HepG2 (cell line): Measurements from ENCODE around the gene EIF5B. TPM values are rescaled to one million over a fixed set of nuclear protein-coding genes. Genes with fewer than 3 reads are reported as not detected.

Experiments used
- ATAC-seq: fragments of 200-7000 bp; cut with Tn5 transposase; 3 replicates; pipeline ENCODE4 v1.9.1; 2020; ENCODE audit warnings: mild to moderate bottlenecking, moderate library complexity
- BruUV-seq: library from RNA; stranded (reverse); fragments of 400-500 nt; replicated peaks from 2 replicates; lab custom pipeline; 2021; lab: Mats Ljungman, UMichigan
- CTCF ChIA-PET: fragments of 300-600 bp; formaldehyde crosslinking; extraction: SDS; loops from one replicate; lab custom pipeline; 2021; ENCODE audit warnings: low total read pairs, inconsistent platforms, low intra/inter-chr PET ratio; lab: Yijun Ruan, JAX
- POLR2A ChIA-PET: fragments of 350-600 bp; sonication (Branson Sonifier 250); formaldehyde crosslinking; loops from one replicate; lab custom pipeline; 2020; ENCODE audit warnings: antibody characterized with exemption, inconsistent platforms; lab: Yijun Ruan, JAX
- DNase-seq: peaks from one replicate; pipeline ENCODE4 v3.0.0-alpha.2; 2015; ENCODE audit warnings: low spot score
- FAIRE-seq: peaks from 3 replicates; lab custom pipeline; 2011; peaks lifted over from hg19 to GRCh38; lab: Jason Lieb, UNC
- H2AFZ ChIP-seq: one replicate; pipeline ENCODE4 v1.6.1; 2011; ENCODE audit warnings: low read length, inconsistent platforms
- H3K27ac ChIP-seq: fragments of 300-600 bp; 3 replicates; pipeline ENCODE4 v1.8.0; 2011; ENCODE audit warnings: mixed run types, mild to moderate bottlenecking, mixed read lengths, low read length, inconsistent platforms; ENCODE audit not compliant: insufficient read depth; ENCODE audit errors: extremely low read length
- H3K27me3 ChIP-seq, 2 experiments: fragments of 200-600 bp in 1 of 2; 2 replicates in 1 of 2; 3 replicates in 1 of 2; pipeline versions ENCODE4 v1.6.0 to v1.8.0; 2011; ENCODE audit warnings: low read length in 2 of 2, mild to moderate bottlenecking in 2 of 2, moderate library complexity in 2 of 2, inconsistent platforms in 1 of 2; ENCODE audit not compliant: insufficient read depth in 2 of 2, control insufficient read depth in 1 of 2
- H3K36me3 ChIP-seq, 2 experiments: fragments of 200-600 bp in 1 of 2; replicated peaks in 1 of 2; 2 replicates in 1 of 2; 3 replicates in 1 of 2; pipeline versions ENCODE4 v1.5.1 to v1.8.0; 2011; ENCODE audit warnings: low read length in 2 of 2, inconsistent platforms in 1 of 2; ENCODE audit not compliant: insufficient read depth in 2 of 2, control insufficient read depth in 1 of 2
- H3K4me1 ChIP-seq: 2 replicates; pipeline ENCODE4 v1.5.1; 2012; ENCODE audit warnings: low read length, inconsistent platforms; ENCODE audit not compliant: insufficient read depth
- H3K4me2 ChIP-seq: 2 replicates; pipeline ENCODE4 v1.6.0; 2011; ENCODE audit warnings: low read depth, low read length, inconsistent platforms
- H3K4me3 ChIP-seq, 3 experiments: fragments of 200-600 bp in 1 of 3; sonication (generic), shearing (Covaris generic) in 1 of 3; replicated peaks in 1 of 3; 2 replicates each; pipeline ENCODE4 v1.5.1; 2011 to 2016; ENCODE audit warnings: low read length in 3 of 3, inconsistent platforms in 2 of 3, low read depth in 2 of 3, mild to moderate bottlenecking in 2 of 3, control low read depth in 1 of 3, mixed read lengths in 1 of 3; ENCODE audit not compliant: insufficient read depth in 1 of 3
- H3K79me2 ChIP-seq: one replicate; pipeline ENCODE4 v1.6.1; 2011; ENCODE audit warnings: low read length, inconsistent platforms; ENCODE audit not compliant: insufficient read depth
- H3K9ac ChIP-seq: 2 replicates; pipeline ENCODE4 v1.6.0; 2011; ENCODE audit warnings: mild to moderate bottlenecking, low read depth, low read length, inconsistent platforms; ENCODE audit not compliant: insufficient read depth
- H3K9me3 ChIP-seq: 2 replicates; pipeline ENCODE4 v1.5.1; 2012; ENCODE audit warnings: mild to moderate bottlenecking, low read length
- H4K20me1 ChIP-seq: 2 replicates; pipeline ENCODE4 v1.6.0; 2011; ENCODE audit warnings: inconsistent platforms, mild to moderate bottlenecking, low read length, moderate library complexity; ENCODE audit not compliant: insufficient read depth
- ARNT2 ChIP-seq: sonication (generic); formaldehyde crosslinking; IDR thresholded peaks from 2 replicates; pipeline ENCODE4 v1.8.0; 2022; ENCODE audit warnings: mild to moderate bottlenecking, low read depth, missing genetic modification reagents, moderate library complexity
- ATAD3A ChIP-seq: sonication (generic); formaldehyde crosslinking; IDR thresholded peaks from 2 replicates; pipeline ENCODE4 v1.4.0; 2020; ENCODE audit warnings: missing genetic modification reagents
- DMAP1 ChIP-seq: IDR thresholded peaks from 2 replicates; pipeline ENCODE4 v1.6.1; 2016
- ERF ChIP-seq: IDR thresholded peaks from 2 replicates; pipeline ENCODE4 v1.6.1; 2018; ENCODE audit warnings: missing biosample characterization, missing genetic modification reagents
- GABPA ChIP-seq, 2 experiments: IDR thresholded peaks; 2 replicates each; pipeline ENCODE4 v1.6.1; 2011 to 2016; ENCODE audit warnings: low read depth in 2 of 2, low read length in 1 of 2, missing biosample characterization in 1 of 2, missing genetic modification characterization in 1 of 2
- HDAC2 ChIP-seq: sonication (generic); formaldehyde crosslinking; IDR thresholded peaks from 2 replicates; pipeline ENCODE4 v1.4.0; 2020; ENCODE audit warnings: missing genetic modification reagents
- IRX3 ChIP-seq: sonication (generic); formaldehyde crosslinking; IDR thresholded peaks from 2 replicates; pipeline ENCODE4 v1.8.1; 2023; ENCODE audit warnings: mild to moderate bottlenecking, low read depth, missing genetic modification reagents, borderline replicate concordance
- NFAT5 ChIP-seq: sonication (generic); formaldehyde crosslinking; IDR thresholded peaks from 2 replicates; pipeline ENCODE4 v1.4.0; 2020; ENCODE audit warnings: missing genetic modification reagents
- NFE2L2 ChIP-seq: fragments of 150-350 bp; IDR thresholded peaks from 2 replicates; pipeline ENCODE4 v1.6.1; 2014; ENCODE audit warnings: low read length
- RBFOX2 ChIP-seq: fragments of 200-400 bp; formaldehyde crosslinking; IDR thresholded peaks from 2 replicates; pipeline ENCODE4 v1.6.1; 2017; ENCODE audit warnings: low read depth, mild to moderate bottlenecking, low read length
- SMYD3 ChIP-seq: sonication (generic); formaldehyde crosslinking; IDR thresholded peaks from 2 replicates; pipeline ENCODE4 v1.8.1; 2023; ENCODE audit warnings: mild to moderate bottlenecking, missing genetic modification reagents
- SNRNP70 ChIP-seq: fragments of 200-400 bp; formaldehyde crosslinking; IDR thresholded peaks from 2 replicates; pipeline ENCODE4 v1.6.1; 2017; ENCODE audit warnings: mild to moderate bottlenecking, low read depth, low read length, moderate library complexity
- TARDBP ChIP-seq: sonication (generic); formaldehyde crosslinking; IDR thresholded peaks from 2 replicates; pipeline ENCODE4 v1.8.0; 2022; ENCODE audit warnings: mild to moderate bottlenecking, missing genetic modification reagents
- U2AF2 ChIP-seq: fragments of 200-400 bp; formaldehyde crosslinking; IDR thresholded peaks from 2 replicates; pipeline ENCODE4 v1.6.1; 2017; ENCODE audit warnings: low read depth, mild to moderate bottlenecking, low read length
- ZNF10 ChIP-seq: sonication (generic); formaldehyde crosslinking; IDR thresholded peaks from 2 replicates; pipeline ENCODE4 v1.4.0; 2020; ENCODE audit warnings: mild to moderate bottlenecking, low read depth, missing genetic modification reagents, borderline replicate concordance
- ZNF124 ChIP-seq: sonication (generic); formaldehyde crosslinking; IDR thresholded peaks from 2 replicates; pipeline ENCODE4 v1.4.0; 2020; ENCODE audit warnings: missing genetic modification reagents
- ZNF460 ChIP-seq: sonication (generic); formaldehyde crosslinking; IDR thresholded peaks from 2 replicates; pipeline ENCODE4 v1.5.1; 2020; ENCODE audit warnings: missing genetic modification reagents, mild to moderate bottlenecking, borderline replicate concordance
- ZNF670 ChIP-seq: sonication (generic); formaldehyde crosslinking; IDR thresholded peaks from 2 replicates; pipeline ENCODE4 v1.8.0; 2022; ENCODE audit warnings: mild to moderate bottlenecking, missing genetic modification reagents, borderline replicate concordance
- WGBS: methylation state at CpG from one replicate; pipeline ENCODE4 v1.1.6; 2017; ENCODE audit warnings: low lambda C conversion rate; 5-methylcytosine and 5-hydroxymethylcytosine counted together
- in situ Hi-C: cut with HindIII; loops from 2 replicates; pipeline ENCODE4 v1.10.0; 2017; ENCODE audit warnings: low pct_unique_long_range_greater_than_20kb; ENCODE audit not compliant: extremely low pct_ligation_motif_present
- intact Hi-C: fragments of 100-400 bp; cut with micrococcal nuclease; formaldehyde crosslinking; loops from one replicate; pipeline ENCODE4 v1.10.0; 2022; ENCODE audit not compliant: unreplicated experiment
- polyA plus RNA-seq, 8 experiments: library from polyadenylated mRNA; depleted of rRNA in 3 of 8; stranded (reverse) in 7 of 8; unstranded in 1 of 8; fragments of >200 nt; fragmentation: Illumina TruSeq in 4 of 8; extraction: Trizol in 4 of 8; gene quantifications; 2 replicates each; pipeline versions ENCODE4 v1.2.1 to v1.2.3, GENCODE V29; 2011 to 2016; ENCODE audit warnings: low read depth in 4 of 8, missing spikeins in 1 of 8, mixed read lengths in 1 of 8; ENCODE audit not compliant: insufficient read depth in 1 of 8
- total RNA-seq, 5 experiments: library from RNA; depleted of rRNA; stranded (reverse); fragments of >200 nt; fragmentation: Illumina TruSeq; extraction: Trizol; gene quantifications; 2 replicates each; pipeline ENCODE4 v1.2.3, GENCODE V29; 2016; ENCODE audit warnings: low read depth in 1 of 5

The EIF5B gene
- total and polyA plus RNA-seq, 2 of the 13 experiments (the other 11 are each of a cell fraction or from before 2014, with no cell fraction given): 8.8 to 32.1 TPM

- peaks cover 18 to 53% of the 10 kb centered on the region in 2 experiments for H3K36me3 ChIP-seq
- H3K27ac ChIP-seq: no peak overlapping the region
- H4K20me1 ChIP-seq: no peaks in the 10 kb centered on the region
- BruUV-seq: no TSS peak
- no peaks in the 10 kb centered on the region for H3K27me3 ChIP-seq
- in situ Hi-C loops: no loop called here
- TF ChIP-seq DMAP1: no peak
- no peak for TF ChIP-seq U2AF2
- TF ChIP-seq NFAT5 (CRISPR knock-in tag): no peak
- no peak for TF ChIP-seq IRX3 (CRISPR knock-in tag)
- no peak for TF ChIP-seq ZNF670 (CRISPR knock-in tag)
- TF ChIP-seq ERF (CRISPR knock-in tag): no peak
- no peak for TF ChIP-seq ATAD3A (CRISPR knock-in tag)
- no peak for TF ChIP-seq ZNF124
- no peak for TF ChIP-seq ARNT2 (CRISPR knock-in tag)
- TF ChIP-seq GABPA (IDR thresholded peaks at IDR 0.05; ENCODE audit: low read depth, low read length): no peak
- no peak for TF ChIP-seq GABPA (CRISPR knock-in tag; IDR thresholded peaks at IDR 0.05; ENCODE audit: low read depth)
- TF ChIP-seq TARDBP: no peak
- TF ChIP-seq ZNF460 (CRISPR knock-in tag): no peak
- TF ChIP-seq SMYD3: no peak
- TF ChIP-seq HDAC2 (CRISPR knock-in tag): no peak
- no peak for TF ChIP-seq RBFOX2
- no peak for TF ChIP-seq NFE2L2
- TF ChIP-seq ZNF10: no peak
- no peak for TF ChIP-seq SNRNP70
- no peak for ATAC-seq
- no peaks in the 10 kb centered on the region for H3K79me2 ChIP-seq
- ChIA-PET POLR2A (no interaction called here), CTCF (no interaction called here)
- no peak for DNase-seq
- intact Hi-C loops: loop anchor here (10.0 kb wide), 1 partner anchor 144 kb away; no protein-coding TSS in a partner anchor
- no peak for FAIRE-seq
- H3K9me3 ChIP-seq: no peaks in the 10 kb centered on the region
- no peak overlapping the region for H2AFZ ChIP-seq
- H3K4me1 ChIP-seq: peaks cover 17% of the 10 kb centered on the region
- 97% methylated on average over 2 of the region's 2 CpGs for WGBS
- no peak overlapping the region for H3K4me3 ChIP-seq
- no peak overlapping the region for H3K9ac ChIP-seq
- no peak overlapping the region for H3K4me2 ChIP-seq
Measured at GRCh38 chr2:99388892-99389291, 51.7 kb downstream of the EIF5B start.
